Psoas muscle (tissue), 8 donors: ENCODE data around the gene KRTAP22-2. TPM values are rescaled to one million over a fixed set of nuclear protein-coding genes. Genes with fewer than 3 reads are reported as not detected.

Source experiments
- ATAC-seq, 4 donors: fragments of 200-7000 bp; cut with Tn5 transposase; one replicate each; pipeline ENCODE4 v1.9.1; 2020; ENCODE audit warnings: moderate library complexity in 3 of 4, mild to moderate bottlenecking in 2 of 4
- DNase-seq, 2 donors: peaks; one replicate each; pipeline ENCODE4 v3.0.0-alpha.2; 2020
- H3K27ac ChIP-seq: fragments of 200-600 bp; one replicate; pipeline ENCODE4 v1.8.0; 2022
- H3K27me3 ChIP-seq, 3 donors: fragments of 200-600 bp in 1 of 3; one replicate each; pipeline versions ENCODE4 v1.6.1 to v1.8.0; 2013 to 2022; ENCODE audit warnings: low read length in 2 of 3, mild to moderate bottlenecking in 2 of 3, moderate library complexity in 1 of 3; ENCODE audit not compliant: insufficient read depth in 3 of 3
- H3K36me3 ChIP-seq, 2 donors: fragments of 200-600 bp in 1 of 2; one replicate each; pipeline versions ENCODE4 v1.6.1 to v1.8.0; 2013 to 2022; ENCODE audit warnings: low read depth in 1 of 2, mild to moderate bottlenecking in 1 of 2, moderate library complexity in 1 of 2; ENCODE audit not compliant: insufficient read depth in 1 of 2
- H3K4me1 ChIP-seq: fragments of 200-600 bp; one replicate; pipeline ENCODE4 v1.8.0; 2022
- H3K4me3 ChIP-seq: fragments of 200-600 bp; one replicate; pipeline ENCODE4 v1.8.0; 2022; ENCODE audit warnings: mild to moderate bottlenecking
- H3K9me3 ChIP-seq: fragments of 200-600 bp; one replicate; pipeline ENCODE4 v1.8.0; 2022
- CTCF ChIP-seq: fragments of 200-600 bp; IDR thresholded peaks from one replicate; pipeline ENCODE4 v1.8.0; 2022; ENCODE audit warnings: antibody characterized with exemption
- WGBS, 3 donors: extraction: QIAGEN DNeasy Blood & Tissue Kit; methylation state at CpG; one replicate each; pipeline versions ENCODE4 v1.1.6 to v1.1.7; 2013; 5-methylcytosine and 5-hydroxymethylcytosine counted together
- intact Hi-C, 2 donors: fragments of 100-400 bp; cut with DNase I; formaldehyde crosslinking; loops; one replicate each; pipeline versions ENCODE4 v1.11.0 to v1.14.2; 2022
- polyA plus RNA-seq, 3 donors: library from polyadenylated mRNA; stranded (reverse); fragments of 200-250 nt; gene quantifications; one replicate each; pipeline ENCODE4 v1.2.3, GENCODE V29; 2013
- total RNA-seq, 4 donors: library from RNA; stranded (reverse); fragmentation: NEBNext Ultra II Directional in 2 of 4; extraction: Animal tissue kit (Norgen Biotek cat#: 25700) in 2 of 4; gene quantifications; one replicate each; pipeline versions ENCODE4 v1.2.1 to v1.2.4, GENCODE V29; 2021 to 2023
- donor health status: healthy with polysubstance abuse.
- donor health status: DM: no; HTN: no; CAD: no; lungs with moderate emphysema.
- donor health status: Bipolar disorder and iron deficiency.
- donor health status: healthy.
- donor health status: DM: yes; HTN: yes; CAD: no.
- donor health status: DM: no; HTN: no; CAD: no.
- donor health status: DM: no; HTN: no; CAD: no.
- donor health status: DM: yes; HTN: yes; CAD: no.

KRTAP22-2 gene
- total and polyA plus RNA-seq, 7 donors: not detected

GRCh38 chr21:30561957-30562356, 28.2 kb downstream of the KRTAP22-2 start:
- ATAC-seq (no peak), DNase-seq (no peak)
- Histone ChIP-seq H3K27me3 (no peaks in the 10 kb centered on the region), H3K9me3 (no peaks in the 10 kb centered on the region), H3K27ac (no peak overlapping the region), H3K36me3 (no peaks in the 10 kb centered on the region), H3K4me1 (no peaks in the 10 kb centered on the region), H3K4me3 (no peak overlapping the region)
- WGBS, 3 donors: 82 to 87% (median 85%) methylated on average over 2 of the region's 2 CpGs
- intact Hi-C loops: no loop called here
- TF ChIP-seq CTCF: no peak

- Histone ChIP-seq H3K27me3 (no peaks in the 10 kb centered on the region), H3K9me3 (no peaks in the 10 kb centered on the region), H3K4me1 (no peaks in the 10 kb centered on the region), H3K4me3 (no peak within 1 kb of the TSS), H3K27ac (no peak within 1 kb of the TSS), H3K36me3 (no peaks in the 10 kb centered on the region)
- intact Hi-C loops: no loop called here
- TF ChIP-seq CTCF: no peak
- ATAC-seq (no peak), DNase-seq (no peak)
- 54 to 77% (median 60%) methylated on average over 2 of the region's 2 CpGs for WGBS, 3 donors
Measured at GRCh38 chr21:30561264-30561895, 28.8 kb downstream of the KRTAP22-2 start, which contains the start of gene KRTAP19-7. KRTAP19-7 (minus strand) TSS chr21:30561314; CDS start chr21:30561289, 25 bp downstream.

- intact Hi-C loops: no loop called here
- ATAC-seq (no peak), DNase-seq (no peak)
- H3K36me3 ChIP-seq: no peaks in the 10 kb centered on the region
- TF ChIP-seq CTCF: no peak
- H3K4me3 ChIP-seq: no peak overlapping the region
- no peaks in the 10 kb centered on the region for H3K9me3 ChIP-seq
- H3K27me3 ChIP-seq: no peaks in the 10 kb centered on the region
- H3K27ac ChIP-seq: no peak overlapping the region
- no peaks in the 10 kb centered on the region for H3K4me1 ChIP-seq
- WGBS, 3 donors: 57 to 93% (median 88%) methylated on average over 2 of the region's 2 CpGs
Measured at GRCh38 chr21:30555095-30555494, 35.1 kb downstream of the KRTAP22-2 start.

- Histone ChIP-seq H3K36me3 (no peaks in the 10 kb centered on the region), H3K9me3 (no peaks in the 10 kb centered on the region), H3K4me3 (no peak overlapping the region), H3K27me3 (no peaks in the 10 kb centered on the region), H3K4me1 (no peaks in the 10 kb centered on the region), H3K27ac (no peak overlapping the region)
- 60 to 74% (median 67%) methylated on average over 1 of the region's 1 CpG for whole genome bisulfite sequencing, 3 donors
- DNase-seq (no peak), ATAC-seq (no peak)
- no peak for TF ChIP-seq CTCF
- intact Hi-C loops: no loop called here
Measured at GRCh38 chr21:30552782-30553181, 37.4 kb downstream of the KRTAP22-2 start.

DNA sequence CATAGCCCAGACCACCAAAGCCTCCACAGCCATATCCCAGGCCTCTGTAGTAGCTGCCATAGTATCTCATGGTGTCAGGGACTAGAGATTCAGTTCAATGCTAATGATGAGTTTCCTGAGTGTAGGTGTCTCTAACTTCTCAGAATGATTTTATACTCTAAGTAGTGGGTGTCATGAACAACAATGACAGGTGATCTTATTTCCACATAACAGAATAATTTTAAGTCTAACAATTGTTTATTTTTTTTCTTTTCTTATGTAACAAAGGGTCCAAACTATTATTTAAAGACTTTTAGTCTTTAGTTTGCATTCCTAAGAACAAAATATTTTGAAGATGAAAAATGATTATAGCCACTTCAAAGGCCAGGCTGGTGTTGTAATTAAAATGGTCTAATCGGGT, 48.4 kb downstream of the KRTAP22-2 start, which contains the start of gene KRTAP19-6:
TSS of gene KRTAP19-6 (minus strand) at position 101 of the 400 bp plus-strand sequence. CDS start at position 70, 31 bp downstream.
- no peaks in the 10 kb centered on the region for H3K27me3 ChIP-seq
- no peaks in the 10 kb centered on the region for H3K36me3 ChIP-seq
- H3K4me3 ChIP-seq: no peak within 1 kb of the TSS
- WGBS, 3 donors: 77 to 87% (median 79%) methylated on average over 1 of the region's 1 CpG
- H3K27ac ChIP-seq: no peak within 1 kb of the TSS
- H3K9me3 ChIP-seq: no peaks in the 10 kb centered on the region
- ATAC-seq (no peak), DNase-seq (no peak)
- intact Hi-C loops: no loop called here
- no peaks in the 10 kb centered on the region for H3K4me1 ChIP-seq
- TF ChIP-seq CTCF: no peak
